Measurements from ENCODE around the gene SDHAF1.

DNA sequence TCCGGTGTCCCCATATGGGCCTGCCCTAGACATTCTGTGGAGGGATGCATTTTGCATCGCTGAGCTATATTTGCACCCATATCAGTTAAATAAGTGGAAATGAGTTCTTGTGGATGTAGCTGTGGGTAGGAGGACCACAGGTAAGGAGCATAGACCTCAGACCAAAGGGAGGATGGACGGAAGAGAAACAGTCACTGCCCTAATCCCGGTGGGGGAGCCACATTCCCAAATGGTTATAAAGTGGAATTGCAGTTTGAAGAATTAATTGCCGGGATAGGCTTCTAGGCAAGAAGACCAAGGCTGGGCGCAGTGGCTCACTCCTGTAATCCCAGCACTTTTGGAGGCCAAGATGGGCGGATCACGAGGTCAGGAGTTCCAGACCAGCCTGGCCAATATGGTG, 1.8 kb downstream of the SDHAF1 start:
- TF ChIP-seq EP300 (IDR thresholded peaks at IDR 0.05), result no peak
- TF ChIP-seq, protein P1, sequence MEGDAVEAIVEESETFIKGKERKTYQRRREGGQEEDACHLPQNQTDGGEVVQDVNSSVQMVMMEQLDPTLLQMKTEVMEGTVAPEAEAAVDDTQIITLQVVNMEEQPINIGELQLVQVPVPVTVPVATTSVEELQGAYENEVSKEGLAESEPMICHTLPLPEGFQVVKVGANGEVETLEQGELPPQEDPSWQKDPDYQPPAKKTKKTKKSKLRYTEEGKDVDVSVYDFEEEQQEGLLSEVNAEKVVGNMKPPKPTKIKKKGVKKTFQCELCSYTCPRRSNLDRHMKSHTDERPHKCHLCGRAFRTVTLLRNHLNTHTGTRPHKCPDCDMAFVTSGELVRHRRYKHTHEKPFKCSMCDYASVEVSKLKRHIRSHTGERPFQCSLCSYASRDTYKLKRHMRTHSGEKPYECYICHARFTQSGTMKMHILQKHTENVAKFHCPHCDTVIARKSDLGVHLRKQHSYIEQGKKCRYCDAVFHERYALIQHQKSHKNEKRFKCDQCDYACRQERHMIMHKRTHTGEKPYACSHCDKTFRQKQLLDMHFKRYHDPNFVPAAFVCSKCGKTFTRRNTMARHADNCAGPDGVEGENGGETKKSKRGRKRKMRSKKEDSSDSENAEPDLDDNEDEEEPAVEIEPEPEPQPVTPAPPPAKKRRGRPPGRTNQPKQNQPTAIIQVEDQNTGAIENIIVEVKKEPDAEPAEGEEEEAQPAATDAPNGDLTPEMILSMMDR (IDR thresholded peaks at IDR 0.05), result no peak
- TF ChIP-seq POLR2A (IDR thresholded peaks at IDR 0.05), result no peak
- no peak for TF ChIP-seq POLR2AphosphoS5 (IDR thresholded peaks at IDR 0.05)
